Endothelial cell of umbilical vein (primary cell): ENCODE measurements around the gene TMEM98. TPM values are rescaled to one million over a fixed set of nuclear protein-coding genes. Genes with fewer than 3 reads are reported as not detected.

Experiments used
- BruUV-seq: library from RNA; stranded (reverse); fragments of 400-500 nt; replicated peaks from 2 replicates; lab custom pipeline; 2021; lab: Mats Ljungman, UMichigan
- CTCF ChIA-PET: fragments of 300-600, 350-600 bp; sonication (Branson Sonifier 250); formaldehyde crosslinking; loops from one replicate; lab custom pipeline; 2021; ENCODE audit warnings: antibody characterized with exemption, inconsistent platforms; lab: Charles Lee
- POLR2A ChIA-PET: fragments of 300-600, 350-600 bp; sonication (Branson Sonifier 250); formaldehyde crosslinking; loops from one replicate; lab custom pipeline; 2021; ENCODE audit warnings: antibody characterized with exemption, inconsistent platforms; lab: Charles Lee
- DNase-seq: peaks from one replicate; pipeline ENCODE4 v3.0.0-alpha.2; 2011; ENCODE audit warnings: low read depth, low spot score
- FAIRE-seq: peaks from 2 replicates; lab custom pipeline; 2011; peaks lifted over from hg19 to GRCh38; lab: Jason Lieb, UNC
- H2AFZ ChIP-seq: 2 replicates; pipeline ENCODE4 v1.6.0; 2012; ENCODE audit warnings: low read depth, low read length, control low read depth, inconsistent platforms
- H3K27ac ChIP-seq: 2 replicates; pipeline ENCODE4 v1.5.1; 2011; ENCODE audit warnings: low read depth, mild to moderate bottlenecking, control low read depth, low read length, moderate library complexity; ENCODE audit not compliant: insufficient read depth
- H3K27me3 ChIP-seq, 2 experiments: 2 replicates each; pipeline versions ENCODE4 v1.6.0 to v1.6.1; 2011; ENCODE audit warnings: low read length in 2 of 2, mixed read lengths in 1 of 2; ENCODE audit not compliant: control insufficient read depth in 2 of 2, insufficient read depth in 2 of 2
- H3K36me3 ChIP-seq, 2 experiments: 2 replicates in 1 of 2; 3 replicates in 1 of 2; pipeline ENCODE4 v1.5.1; 2011; ENCODE audit warnings: low read length in 2 of 2, mild to moderate bottlenecking in 1 of 2, moderate library complexity in 1 of 2; ENCODE audit not compliant: control insufficient read depth in 2 of 2, insufficient read depth in 2 of 2; ENCODE audit errors: extremely low read depth in 1 of 2
- H3K4me1 ChIP-seq: 3 replicates; pipeline ENCODE4 v1.5.1; 2011; ENCODE audit warnings: mild to moderate bottlenecking, low read length; ENCODE audit not compliant: control insufficient read depth, insufficient read depth; ENCODE audit errors: extremely low read depth
- H3K4me2 ChIP-seq: 2 replicates; pipeline ENCODE4 v1.6.1; 2011; ENCODE audit warnings: low read length, control low read depth, mixed read lengths; ENCODE audit not compliant: insufficient read depth
- H3K4me3 ChIP-seq, 3 experiments: fragments of 200-600 bp in 1 of 3; sonication (generic), shearing (Covaris generic) in 1 of 3; replicated peaks in 1 of 3; 2 replicates each; pipeline ENCODE4 v1.5.1; 2011 to 2016; ENCODE audit warnings: control low read depth in 3 of 3, low read length in 3 of 3, mild to moderate bottlenecking in 2 of 3, inconsistent platforms in 1 of 3, low read depth in 1 of 3, moderate library complexity in 1 of 3; ENCODE audit not compliant: insufficient read depth in 1 of 3
- H3K79me2 ChIP-seq: 2 replicates; pipeline ENCODE4 v1.6.0; 2012; ENCODE audit warnings: low read length, inconsistent platforms; ENCODE audit not compliant: control insufficient read depth, insufficient read depth
- H3K9ac ChIP-seq: replicated peaks from 2 replicates; pipeline ENCODE3; 2011; ENCODE audit warnings: low read length, control low read depth; ENCODE audit not compliant: insufficient read depth; ENCODE audit errors: extremely low read depth
- H3K9me1 ChIP-seq: replicated peaks from 3 replicates; pipeline ENCODE4 v1.6.0; 2011; ENCODE audit warnings: mild to moderate bottlenecking, low read length; ENCODE audit not compliant: control insufficient read depth, insufficient read depth; ENCODE audit errors: extremely low read depth
- H3K9me3 ChIP-seq: replicated peaks from 2 replicates; pipeline ENCODE4 v1.5.1; 2012; ENCODE audit warnings: low read length, inconsistent platforms; ENCODE audit not compliant: control insufficient read depth, insufficient read depth
- H4K20me1 ChIP-seq: replicated peaks from 2 replicates; pipeline ENCODE3; 2011; ENCODE audit warnings: mild to moderate bottlenecking, low read length; ENCODE audit not compliant: control insufficient read depth, insufficient read depth; ENCODE audit errors: extremely low read depth
- CTCF ChIP-seq, 2 donors: IDR thresholded peaks; 1 replicate in 1 of 2; 2 replicates in 1 of 2; pipeline ENCODE4 v1.5.1; 2011; ENCODE audit warnings: low read length in 2 of 2, mild to moderate bottlenecking in 2 of 2, moderate library complexity in 2 of 2, control low read depth in 1 of 2, inconsistent platforms in 1 of 2, low read depth in 1 of 2; ENCODE audit not compliant: insufficient read depth in 1 of 2; ENCODE audit errors: extremely low read depth in 1 of 2
- EZH2 ChIP-seq: IDR thresholded peaks from 2 replicates; pipeline ENCODE4 v1.6.1; 2012; ENCODE audit warnings: borderline replicate concordance, low read depth, mild to moderate bottlenecking, moderate library complexity, low read length, inconsistent platforms; ENCODE audit not compliant: severe bottlenecking
- FOS ChIP-seq: IDR thresholded peaks from 2 replicates; pipeline ENCODE4 v1.6.1; 2011; ENCODE audit warnings: mild to moderate bottlenecking, low read length, moderate library complexity, borderline replicate concordance; ENCODE audit not compliant: insufficient read depth
- GATA2 ChIP-seq: IDR thresholded peaks from 2 replicates; pipeline ENCODE4 v1.7.0; 2011; ENCODE audit warnings: low read depth, mild to moderate bottlenecking, moderate library complexity, mixed read lengths, low read length; ENCODE audit not compliant: insufficient read length, insufficient read depth
- JUN ChIP-seq: IDR thresholded peaks from 2 replicates; pipeline ENCODE4 v1.6.1; 2011; ENCODE audit warnings: borderline replicate concordance, low read depth; ENCODE audit not compliant: insufficient read length, insufficient read depth
- MAX ChIP-seq: IDR thresholded peaks from 2 replicates; pipeline ENCODE4 v1.6.1; 2011; ENCODE audit not compliant: insufficient read depth, insufficient read length
- MYC ChIP-seq: IDR thresholded peaks from one replicate; pipeline ENCODE4 v1.6.1; 2011; ENCODE audit warnings: mild to moderate bottlenecking, low read depth, low read length
- POLR2A ChIP-seq: IDR thresholded peaks from 2 replicates; pipeline ENCODE4 v1.6.1; 2012; ENCODE audit warnings: low read depth, mild to moderate bottlenecking, control low read depth, low read length
- POLR2AphosphoS5 ChIP-seq: IDR thresholded peaks from 2 replicates; pipeline ENCODE4 v1.6.1; 2012; ENCODE audit warnings: low read depth, mild to moderate bottlenecking, control low read depth, low read length, moderate library complexity; ENCODE audit not compliant: insufficient read depth
- dilution Hi-C: fragments of 300-500 bp; cut with MboI; formaldehyde crosslinking; loops from one replicate; pipeline ENCODE4 v1.15.0; 2019; ENCODE audit warnings: low sequenced_read_pairs; ENCODE audit not compliant: extremely low pct_ligation_motif_present
- intact Hi-C: fragments of 100-400 bp; cut with micrococcal nuclease; formaldehyde crosslinking; loops from one replicate; pipeline ENCODE4 v1.10.0; 2022
- polyA plus RNA-seq, 4 experiments: library from polyadenylated mRNA; depleted of rRNA in 3 of 4; stranded (reverse) in 3 of 4; unstranded in 1 of 4; fragments of >200 nt; gene quantifications; 2 replicates each; pipeline versions ENCODE4 v1.2.1 to v1.2.3, GENCODE V29; 2011 to 2012; ENCODE audit warnings: missing spikeins in 1 of 4
- total RNA-seq: library from RNA; stranded (reverse); gene quantifications from 2 replicates; pipeline ENCODE4 v1.2.3, GENCODE V29; 2021

The TMEM98 gene
- total and polyA plus RNA-seq, 2 donors (not counting 3 experiments of a cell fraction or from before 2014, with no cell fraction given): 83.6 to 456 TPM

- POLR2A ChIA-PET: no interaction called here
- Histone ChIP-seq H3K36me3 (no peaks in the 10 kb centered on the region), H4K20me1 (no peaks in the 10 kb centered on the region), H3K4me2 (no peak overlapping the region), H3K9me3 (no peaks in the 10 kb centered on the region), H3K9ac (no peak overlapping the region), H3K4me3 (no peak overlapping the region), H3K27me3 (peaks cover 3% of the 10 kb centered on the region in 2 experiments), H3K4me1 (no peaks in the 10 kb centered on the region), H3K27ac (no peak overlapping the region), H2AFZ (no peak overlapping the region), H3K79me2 (no peaks in the 10 kb centered on the region), H3K9me1 (no peaks in the 10 kb centered on the region)
- FAIRE-seq: no peak
- dilution Hi-C loops: no loop called here
- no TSS peak for BruUV-seq
- DNase-seq: no peak
- intact Hi-C loops: no loop called here
- no peak for TF ChIP-seq EZH2
- no peak for TF ChIP-seq CTCF (IDR thresholded peaks at IDR 0.05; ENCODE audit: extremely low read depth in 1 of 2, insufficient read depth in 1 of 2, low read depth in 1 of 2, low read length in 2 of 2)
- no peak for TF ChIP-seq FOS
- no peak for TF ChIP-seq JUN
- TF ChIP-seq GATA2: no peak
- no peak for TF ChIP-seq POLR2AphosphoS5
- no peak for TF ChIP-seq POLR2A
- TF ChIP-seq MYC: no peak
- TF ChIP-seq MAX: no peak
- CTCF ChIA-PET: no interaction called here
Observed at GRCh38 chr17:32901743-32902142, 26.2 kb upstream of the TMEM98 start.
